Prostate gland (tissue), 2 donors: ENCODE measurements around the gene IFI27L2. TPM values are rescaled to one million over a fixed set of nuclear protein-coding genes. Genes with fewer than 3 reads are reported as not detected.

Source experiments
- DNase-seq: peaks from one replicate; pipeline ENCODE4 v3.0.0-alpha.2; 2019; ENCODE audit warnings: low spot score
- H3K27ac ChIP-seq, 2 donors: fragments of 200-600 bp; sonication (generic); 2 replicates each; pipeline ENCODE4 v1.5.1; 2017 to 2019
- H3K27me3 ChIP-seq: fragments of 200-600 bp; sonication (generic); replicated peaks from 2 replicates; pipeline ENCODE4 v1.5.1; 2019; ENCODE audit not compliant: insufficient read depth
- H3K36me3 ChIP-seq, 2 donors: fragments of 200-600 bp; sonication (generic); 1 replicate in 1 of 2; 2 replicates in 1 of 2; pipeline versions ENCODE4 v1.5.1 to v1.8.1; 2017 to 2019
- H3K4me1 ChIP-seq: fragments of 200-600 bp; sonication (generic); replicated peaks from 2 replicates; pipeline ENCODE4 v1.5.1; 2019
- H3K4me3 ChIP-seq, 2 donors: fragments of 200-600 bp; sonication (generic); 2 replicates each; pipeline ENCODE4 v1.5.1; 2017 to 2019
- H3K9me3 ChIP-seq: fragments of 200-600 bp; sonication (generic); 2 replicates; pipeline ENCODE4 v1.5.1; 2017
- CTCF ChIP-seq, 4 experiments: fragments of 200-600 bp in 2 of 4; fragments of 450-650 bp in 2 of 4; sonication (generic) in 2 of 4; IDR thresholded peaks; 1 replicate in 3 of 4; 2 replicates in 1 of 4; pipeline ENCODE4 v1.5.1; 2016 to 2019; ENCODE audit warnings: antibody characterized with exemption in 4 of 4, mild to moderate bottlenecking in 2 of 4, moderate library complexity in 2 of 4
- POLR2A ChIP-seq: fragments of 450-650 bp; IDR thresholded peaks from one replicate; pipeline ENCODE4 v1.6.1; 2016; ENCODE audit warnings: antibody characterized with exemption, mild to moderate bottlenecking
- POLR2AphosphoS5 ChIP-seq: sonication (generic); formaldehyde crosslinking; IDR thresholded peaks from one replicate; pipeline ENCODE4 v1.6.1; 2017; ENCODE audit warnings: antibody characterized with exemption
- WGBS: methylation state at CpG from one replicate; pipeline ENCODE4 v1.1.5; 2018; 5-methylcytosine and 5-hydroxymethylcytosine counted together
- intact Hi-C: fragments of 100-400 bp; cut with DNase I; formaldehyde crosslinking; loops from one replicate; pipeline ENCODE4 v1.14.2; 2022
- total RNA-seq, 2 donors: library from RNA; depleted of rRNA; stranded (reverse); fragments of >200 nt; gene quantifications; one replicate each; pipeline ENCODE4 v1.1.0, GENCODE V29; 2016

Gene IFI27L2
- total RNA-seq, 2 donors from 2014 or later = 23.3 to 118 TPM

- no peaks in the 10 kb centered on the region for H3K27me3 ChIP-seq
- no peaks in the 10 kb centered on the region for H3K36me3 ChIP-seq
- 84% methylated on average over 9 of the region's 15 CpGs for WGBS
- no peak overlapping the region for H3K4me3 ChIP-seq
- intact Hi-C loops = no loop called here
- H3K27ac ChIP-seq = no peak overlapping the region
- no peak for DNase-seq
- H3K4me1 ChIP-seq = no peaks in the 10 kb centered on the region
- no peaks in the 10 kb centered on the region for H3K9me3 ChIP-seq
- TF ChIP-seq POLR2A (no peak), CTCF (IDR thresholded peaks at IDR 0.05) (no peak), POLR2AphosphoS5 (no peak)
Observed at GRCh38 chr14:94115631-94116030, 13.8 kb downstream of the IFI27L2 start.

- WGBS = 39% methylated on average over 4 of the region's 4 CpGs
- intact Hi-C loops = no loop called here
- H3K27me3 ChIP-seq = no peaks in the 10 kb centered on the region
- TF ChIP-seq POLR2AphosphoS5 = no peak
- no peak for TF ChIP-seq CTCF (IDR thresholded peaks at IDR 0.05)
- no peaks in the 10 kb centered on the region for H3K9me3 ChIP-seq
- no peak for DNase-seq
- H3K4me3 ChIP-seq = no peak overlapping the region
- no peaks in the 10 kb centered on the region for H3K36me3 ChIP-seq
- H3K27ac ChIP-seq = no peak overlapping the region
- H3K4me1 ChIP-seq = no peaks in the 10 kb centered on the region
Observed at GRCh38 chr14:94115058-94115591, 14.3 kb downstream of the IFI27L2 start.

GRCh38 chr14:94114589-94115057 is 14.8 kb downstream of the IFI27L2 start:
- intact Hi-C loops = no loop called here
- no peak for DNase-seq
- Histone ChIP-seq H3K36me3 (no peaks in the 10 kb centered on the region), H3K4me3 (no peak overlapping the region), H3K27me3 (no peaks in the 10 kb centered on the region), H3K9me3 (no peaks in the 10 kb centered on the region), H3K27ac (no peak overlapping the region), H3K4me1 (no peaks in the 10 kb centered on the region)
- 59% methylated on average over 5 of the region's 5 CpGs for WGBS
- TF ChIP-seq CTCF (IDR thresholded peaks at IDR 0.05) (no peak), POLR2AphosphoS5 (no peak), POLR2A (no peak)

- WGBS = 79% methylated on average over 5 of the region's 5 CpGs
- intact Hi-C loops = no loop called here
- H3K4me1 ChIP-seq = no peaks in the 10 kb centered on the region
- H3K27me3 ChIP-seq = no peaks in the 10 kb centered on the region
- no peaks in the 10 kb centered on the region for H3K9me3 ChIP-seq
- no peak overlapping the region for H3K4me3 ChIP-seq
- DNase-seq = no peak
- TF ChIP-seq POLR2A (no peak), POLR2AphosphoS5 (no peak), CTCF (IDR thresholded peaks at IDR 0.05) (no peak)
- H3K27ac ChIP-seq = no peak overlapping the region
- H3K36me3 ChIP-seq = no peaks in the 10 kb centered on the region
Observed at GRCh38 chr14:94113908-94114588, 15.4 kb downstream of the IFI27L2 start.

- H3K4me3 ChIP-seq = no peak overlapping the region
- 59% methylated on average over 6 of the region's 6 CpGs for WGBS
- H3K9me3 ChIP-seq = no peaks in the 10 kb centered on the region
- H3K36me3 ChIP-seq = no peaks in the 10 kb centered on the region
- no peak for DNase-seq
- intact Hi-C loops = no loop called here
- no peaks in the 10 kb centered on the region for H3K27me3 ChIP-seq
- H3K4me1 ChIP-seq = no peaks in the 10 kb centered on the region
- TF ChIP-seq POLR2AphosphoS5 (no peak), POLR2A (no peak), CTCF (IDR thresholded peaks at IDR 0.05) (no peak)
- H3K27ac ChIP-seq = no peak overlapping the region
Observed at GRCh38 chr14:94113490-94113889, 15.9 kb downstream of the IFI27L2 start.
